ENCODE measurements around the gene PTPN2.

Gene PTPN2

DNA sequence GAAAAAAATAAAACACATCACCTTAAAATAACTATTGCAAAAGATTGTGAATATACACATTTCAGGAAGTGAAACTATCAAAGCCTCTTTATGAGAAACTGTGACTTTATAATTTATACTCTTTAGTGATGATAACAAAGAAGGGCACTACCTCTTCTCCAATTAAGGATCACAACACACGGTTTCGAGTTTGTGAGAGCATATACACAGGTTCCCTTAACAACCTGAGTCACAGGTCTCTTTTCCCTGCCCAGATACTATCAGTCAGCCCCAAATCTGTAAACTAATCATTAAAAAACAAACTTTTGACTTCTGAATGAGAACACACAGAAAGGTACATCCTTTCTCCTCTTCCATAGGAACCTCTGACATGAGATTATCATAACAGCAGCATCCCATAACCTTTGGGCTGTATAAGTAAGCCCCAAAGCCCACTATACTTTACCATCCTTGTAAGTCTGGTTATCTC is 44.9 kb downstream of the PTPN2 start:
- no peaks in the 10 kb centered on the region for H3K36me3 ChIP-seq
- H3K27me3 ChIP-seq = no peaks in the 10 kb centered on the region
- no peak for DNase-seq
- no peaks in the 10 kb centered on the region for H3K9me3 ChIP-seq
- no peaks in the 10 kb centered on the region; the same call in 1 of the 2 replicates for H3K4me1 ChIP-seq
- no peak overlapping the region for H3K4me3 ChIP-seq (ENCODE audit: low read depth, low read length)
- TF ChIP-seq, protein P1, sequence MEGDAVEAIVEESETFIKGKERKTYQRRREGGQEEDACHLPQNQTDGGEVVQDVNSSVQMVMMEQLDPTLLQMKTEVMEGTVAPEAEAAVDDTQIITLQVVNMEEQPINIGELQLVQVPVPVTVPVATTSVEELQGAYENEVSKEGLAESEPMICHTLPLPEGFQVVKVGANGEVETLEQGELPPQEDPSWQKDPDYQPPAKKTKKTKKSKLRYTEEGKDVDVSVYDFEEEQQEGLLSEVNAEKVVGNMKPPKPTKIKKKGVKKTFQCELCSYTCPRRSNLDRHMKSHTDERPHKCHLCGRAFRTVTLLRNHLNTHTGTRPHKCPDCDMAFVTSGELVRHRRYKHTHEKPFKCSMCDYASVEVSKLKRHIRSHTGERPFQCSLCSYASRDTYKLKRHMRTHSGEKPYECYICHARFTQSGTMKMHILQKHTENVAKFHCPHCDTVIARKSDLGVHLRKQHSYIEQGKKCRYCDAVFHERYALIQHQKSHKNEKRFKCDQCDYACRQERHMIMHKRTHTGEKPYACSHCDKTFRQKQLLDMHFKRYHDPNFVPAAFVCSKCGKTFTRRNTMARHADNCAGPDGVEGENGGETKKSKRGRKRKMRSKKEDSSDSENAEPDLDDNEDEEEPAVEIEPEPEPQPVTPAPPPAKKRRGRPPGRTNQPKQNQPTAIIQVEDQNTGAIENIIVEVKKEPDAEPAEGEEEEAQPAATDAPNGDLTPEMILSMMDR (IDR thresholded peaks at IDR 0.05; ENCODE audit: low read depth, low read length) = no peak

DNA sequence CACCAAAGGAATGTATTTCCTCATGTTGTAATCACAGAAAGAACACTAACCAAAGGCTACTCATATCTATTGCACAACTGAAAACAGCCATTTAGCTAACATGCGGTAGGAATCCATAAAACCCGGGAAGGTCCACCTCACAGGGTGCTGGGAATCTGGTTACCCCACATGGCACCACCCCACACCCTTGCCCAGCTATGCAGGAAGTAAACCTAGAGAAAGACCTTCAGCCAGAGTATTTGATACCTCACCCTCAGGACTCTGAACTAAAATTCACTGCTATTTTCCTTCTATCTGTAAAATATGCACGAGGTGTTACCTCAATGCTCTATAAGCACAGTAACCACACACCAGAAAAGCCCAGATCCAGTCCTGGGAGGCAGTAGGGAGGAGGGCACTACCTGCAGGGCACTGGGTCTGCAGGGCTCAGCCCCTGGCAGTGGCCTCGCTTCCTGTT is 45.8 kb downstream of the PTPN2 start:
- Histone ChIP-seq H3K4me1 (no peaks in the 10 kb centered on the region), H3K27me3 (no peaks in the 10 kb centered on the region), H3K9me3 (no peaks in the 10 kb centered on the region), H3K4me3 (ENCODE audit: low read depth, low read length) (no peak overlapping the region), H3K36me3 (no peaks in the 10 kb centered on the region)
- no peak for DNase-seq
- TF ChIP-seq, protein P1 (IDR thresholded peaks at IDR 0.05; ENCODE audit: low read depth, low read length) = no peak

DNA sequence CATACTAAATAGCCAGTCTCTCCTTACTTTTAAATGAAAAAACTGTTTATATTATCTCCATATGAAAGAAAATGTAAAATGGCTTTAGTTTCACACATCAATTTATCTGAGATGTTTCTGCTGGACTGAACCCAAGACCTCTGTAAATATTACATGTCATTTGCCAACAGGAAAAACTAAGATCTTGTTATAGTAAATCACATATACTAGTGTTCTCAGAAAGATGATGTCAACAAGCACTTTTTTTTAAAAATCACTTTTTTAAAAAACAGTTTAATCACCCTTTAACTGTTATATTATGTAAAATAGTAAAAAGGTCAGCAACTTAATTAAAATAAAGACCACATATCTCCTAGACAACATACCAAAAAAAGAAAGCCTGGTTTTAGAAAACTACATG is 46.3 kb downstream of the PTPN2 start:
- no peak overlapping the region for H3K4me3 ChIP-seq (ENCODE audit: low read depth, low read length)
- H3K4me1 ChIP-seq = no peaks in the 10 kb centered on the region
- DNase-seq = no peak
- H3K36me3 ChIP-seq = no peaks in the 10 kb centered on the region
- TF ChIP-seq, protein P1 (IDR thresholded peaks at IDR 0.05; ENCODE audit: low read depth, low read length) = no peak
- no peaks in the 10 kb centered on the region for H3K27me3 ChIP-seq
- no peaks in the 10 kb centered on the region for H3K9me3 ChIP-seq

DNA sequence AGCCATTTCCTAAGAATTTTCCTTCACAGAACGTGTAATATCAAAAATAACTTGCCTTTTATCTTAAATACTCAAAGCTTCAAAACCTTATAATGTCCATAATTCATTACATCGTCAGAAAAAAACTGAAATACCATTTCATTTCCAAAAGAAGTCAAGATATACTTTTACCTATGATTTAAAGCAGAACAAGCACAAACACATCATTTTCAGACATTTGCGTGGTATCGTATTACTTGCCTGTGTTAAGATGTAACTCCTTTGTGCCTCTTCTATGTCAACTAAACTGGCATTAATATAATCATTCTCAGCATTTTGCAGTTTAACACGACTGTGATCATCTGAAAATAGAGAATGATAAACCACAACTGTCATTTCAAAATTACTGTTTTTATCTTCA is 47.5 kb downstream of the PTPN2 start:
- Histone ChIP-seq H3K36me3 (no peaks in the 10 kb centered on the region), H3K27me3 (no peaks in the 10 kb centered on the region), H3K4me1 (no peaks in the 10 kb centered on the region), H3K9me3 (no peaks in the 10 kb centered on the region), H3K4me3 (ENCODE audit: low read depth, low read length) (no peak overlapping the region)
- TF ChIP-seq, protein P1 (IDR thresholded peaks at IDR 0.05; ENCODE audit: low read depth, low read length) = no peak
- no peak for DNase-seq

DNA sequence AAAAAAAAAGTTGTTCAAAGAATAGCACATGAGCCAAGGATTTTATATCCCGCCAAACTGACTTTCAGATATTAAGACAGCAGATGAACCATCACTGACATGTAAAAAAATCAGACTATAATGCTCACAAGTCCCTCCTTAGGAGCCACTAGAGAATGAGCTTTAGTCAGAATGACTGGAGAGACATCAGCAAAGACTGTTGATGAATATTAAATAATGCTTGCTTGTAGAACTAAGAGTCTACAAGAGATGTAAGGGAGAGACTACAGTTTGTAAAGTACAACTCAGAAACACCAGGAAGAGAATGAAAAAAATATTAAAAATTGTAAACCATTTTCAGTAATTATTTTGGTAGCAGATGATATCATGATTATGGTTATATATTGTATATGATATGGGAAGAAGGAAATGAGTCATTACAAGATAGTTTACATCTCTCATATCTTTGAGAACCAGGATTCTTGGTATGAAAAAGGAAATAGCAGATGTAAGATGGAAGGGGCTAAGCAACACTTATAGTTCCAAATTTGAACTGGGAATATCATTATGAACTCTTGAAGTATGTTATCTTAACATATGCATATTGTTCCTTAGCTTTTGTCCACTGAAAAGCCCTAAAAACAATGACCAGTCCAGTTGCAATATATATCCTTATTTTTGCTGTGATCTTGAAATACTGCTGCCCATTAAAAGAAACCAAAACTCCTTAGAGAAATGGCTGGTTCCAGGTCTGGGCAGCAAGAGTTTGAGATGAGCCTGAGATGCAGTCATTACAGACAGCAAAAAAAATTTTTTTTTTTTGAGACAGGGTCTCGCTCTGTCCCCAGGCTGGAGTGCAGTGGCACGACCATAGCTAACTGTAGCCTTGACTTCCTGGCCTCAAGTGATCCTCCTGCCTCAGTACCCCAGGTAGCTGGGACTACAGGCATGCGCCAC is 55.7 kb downstream of the PTPN2 start:
- Histone ChIP-seq H3K9me3 (no peaks in the 10 kb centered on the region), H3K27me3 (no peaks in the 10 kb centered on the region), H3K4me3 (ENCODE audit: low read depth, low read length) (no peak overlapping the region), H3K4me1 (no peaks in the 10 kb centered on the region), H3K36me3 (no peaks in the 10 kb centered on the region)
- DNase-seq = no peak
- TF ChIP-seq, protein P1 (IDR thresholded peaks at IDR 0.05; ENCODE audit: low read depth, low read length) = no peak

DNA sequence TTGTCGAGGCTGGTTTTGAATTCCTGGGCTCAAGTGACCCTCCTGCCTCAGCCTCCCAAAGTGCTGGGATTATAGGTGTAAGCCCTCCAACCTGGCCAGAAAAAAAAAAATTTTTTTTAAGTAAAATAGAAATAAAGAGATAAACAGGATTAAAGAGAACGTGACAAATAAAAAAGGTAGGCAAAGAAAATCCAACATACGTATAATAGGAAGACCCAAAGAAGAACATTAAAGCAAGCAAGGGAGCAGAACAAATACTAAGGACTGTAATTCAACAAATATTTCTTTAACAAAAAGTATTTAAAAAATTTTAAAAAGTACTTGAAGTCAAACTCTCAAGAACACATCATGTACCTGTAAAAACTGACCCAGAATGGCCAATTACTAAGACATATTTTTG is 56.4 kb downstream of the PTPN2 start:
- Histone ChIP-seq H3K4me1 (no peaks in the 10 kb centered on the region), H3K27me3 (no peaks in the 10 kb centered on the region), H3K4me3 (ENCODE audit: low read depth, low read length) (no peak overlapping the region), H3K36me3 (no peaks in the 10 kb centered on the region), H3K9me3 (no peaks in the 10 kb centered on the region)
- TF ChIP-seq, protein P1 (IDR thresholded peaks at IDR 0.05; ENCODE audit: low read depth, low read length) = no peak
- DNase-seq = no peak
